HEK293T (cell line): Measurements from ENCODE around the gene BMERB1.

ENCODE experiments used
- CTCF ChIA-PET: fragments of 350-600 bp; formaldehyde crosslinking; extraction: SDS; loops from one replicate; lab custom pipeline; 2021; ENCODE audit warnings: antibody characterized with exemption, inconsistent platforms; lab: Yijun Ruan, JAX
- POLR2A ChIA-PET: fragments of 350-600 bp; formaldehyde crosslinking; extraction: SDS; loops from one replicate; lab custom pipeline; 2020; ENCODE audit warnings: antibody characterized with exemption, inconsistent platforms; lab: Yijun Ruan, JAX
- DNase-seq: peaks from one replicate; pipeline ENCODE4 v3.0.0; 2012; ENCODE audit warnings: mixed read lengths; ENCODE audit errors: extremely low spot score
- ARNT ChIP-seq: fragments of 450-650 bp; IDR thresholded peaks from 2 replicates; pipeline ENCODE4 v1.6.1; 2017; ENCODE audit warnings: mild to moderate bottlenecking
- BHLHE40 ChIP-seq: fragments of 450-650 bp; IDR thresholded peaks from 2 replicates; pipeline ENCODE4 v1.6.1; 2016; ENCODE audit warnings: mild to moderate bottlenecking, moderate library complexity, borderline replicate concordance
- CTBP1 ChIP-seq: fragments of 450-650 bp; IDR thresholded peaks from 2 replicates; pipeline ENCODE4 v1.6.1; 2016; ENCODE audit warnings: borderline replicate concordance
- ELF4 ChIP-seq: fragments of 450-650 bp; IDR thresholded peaks from 2 replicates; pipeline ENCODE4 v1.6.1; 2017; ENCODE audit warnings: antibody characterized with exemption
- FOXA1 ChIP-seq: fragments of 450-650 bp; IDR thresholded peaks from 2 replicates; pipeline ENCODE4 v1.6.1; 2016; ENCODE audit warnings: mild to moderate bottlenecking
- FOXK2 ChIP-seq: fragments of 450-650 bp; IDR thresholded peaks from 2 replicates; pipeline ENCODE4 v1.6.1; 2016; ENCODE audit warnings: mild to moderate bottlenecking
- FOXM1 ChIP-seq: fragments of 450-650 bp; IDR thresholded peaks from 2 replicates; pipeline ENCODE4 v1.6.1; 2017; ENCODE audit warnings: mild to moderate bottlenecking, borderline replicate concordance
- HDGF ChIP-seq: fragments of 450-650 bp; IDR thresholded peaks from 2 replicates; pipeline ENCODE4 v1.6.1; 2017; ENCODE audit warnings: antibody characterized with exemption, borderline replicate concordance
- L3MBTL2 ChIP-seq: fragments of 450-650 bp; conservative IDR thresholded peaks from 2 replicates; pipeline ENCODE4 v1.6.1; 2016; ENCODE audit warnings: mild to moderate bottlenecking
- LEF1 ChIP-seq: fragments of 450-650 bp; IDR thresholded peaks from 2 replicates; pipeline ENCODE4 v1.6.1; 2017; ENCODE audit warnings: mild to moderate bottlenecking, borderline replicate concordance
- NFRKB ChIP-seq: fragments of 450-650 bp; IDR thresholded peaks from 2 replicates; pipeline ENCODE4 v1.6.1; 2016; ENCODE audit warnings: mild to moderate bottlenecking, moderate library complexity
- SP1 ChIP-seq: fragments of 450-650 bp; IDR thresholded peaks from 2 replicates; pipeline ENCODE4 v1.6.1; 2017
- SUZ12 ChIP-seq: fragments of 450-650 bp; IDR thresholded peaks from 2 replicates; pipeline ENCODE4 v1.6.1; 2016; ENCODE audit warnings: mild to moderate bottlenecking
- TARDBP ChIP-seq: fragments of 450-650 bp; IDR thresholded peaks from 2 replicates; pipeline ENCODE4 v1.6.1; 2016
- ZNF384 ChIP-seq: fragments of 450-650 bp; IDR thresholded peaks from 2 replicates; pipeline ENCODE4 v1.6.1; 2016
- TF ChIP-seq, protein P1 (sequence below): fragments of 450-650 bp; IDR thresholded peaks from 2 replicates; pipeline ENCODE4 v1.6.1; 2016

Gene BMERB1

DNA sequence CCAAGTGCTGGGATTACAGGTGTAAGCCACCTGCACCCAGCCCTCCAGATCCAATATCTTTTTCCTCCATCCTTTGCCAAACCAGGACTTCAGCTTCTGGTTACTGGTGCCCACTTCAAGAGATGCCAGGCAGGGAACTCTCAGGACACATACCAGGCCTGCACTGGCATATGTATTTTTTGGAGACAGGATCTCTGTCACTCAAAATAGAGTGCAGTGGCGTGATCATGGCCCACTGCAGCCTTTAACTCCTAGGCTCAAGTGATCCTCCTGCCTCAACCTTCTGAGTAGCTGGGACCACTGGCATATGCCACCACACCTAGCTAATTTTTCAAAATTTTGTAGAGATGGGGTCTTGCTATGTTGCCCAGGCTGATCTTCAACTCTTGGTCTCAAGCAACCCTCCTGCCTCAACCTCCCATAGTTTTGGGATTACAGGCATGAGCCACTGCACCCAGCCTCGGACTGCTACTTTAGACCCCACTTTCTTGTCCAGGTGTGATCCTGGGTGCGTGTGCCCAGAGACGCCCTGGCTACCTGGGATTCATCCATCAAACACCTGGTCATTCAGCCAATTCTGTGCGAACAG lies 55.8 kb downstream of the BMERB1 start:
- no peak for TF ChIP-seq SP1
- no peak for TF ChIP-seq ARNT
- TF ChIP-seq NFRKB = no peak
- TF ChIP-seq FOXA1 = no peak
- no peak for TF ChIP-seq FOXK2
- TF ChIP-seq BHLHE40 = no peak
- TF ChIP-seq SUZ12 = no peak
- no peak for TF ChIP-seq ELF4
- no peak for TF ChIP-seq CTBP1
- TF ChIP-seq LEF1 = no peak
- TF ChIP-seq TARDBP = no peak
- TF ChIP-seq ZNF384 = no peak
- no peak for TF ChIP-seq HDGF
- no peak for TF ChIP-seq FOXM1
- no peak for DNase-seq
- POLR2A ChIA-PET = no interaction called here
- CTCF ChIA-PET = no interaction called here

DNA sequence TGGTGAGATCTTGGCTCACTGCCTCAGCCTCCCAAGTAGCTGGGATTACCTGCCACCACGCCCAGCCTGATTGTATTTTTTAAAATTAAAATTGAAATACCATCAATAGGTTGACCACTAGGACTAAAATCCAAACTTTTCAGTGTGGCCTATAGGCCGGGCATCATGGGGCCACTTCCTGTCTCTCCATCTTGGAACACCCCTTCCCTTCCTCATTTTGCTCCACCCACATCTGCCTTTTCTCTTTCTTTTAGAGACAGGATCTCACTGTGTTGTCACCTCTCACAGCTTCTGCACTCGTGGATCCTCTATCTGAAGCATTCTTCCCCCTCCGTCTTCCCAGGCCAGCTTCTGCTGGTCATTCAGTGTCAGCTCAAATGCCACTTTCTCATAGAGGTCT lies 57.0 kb downstream of the BMERB1 start:
- TF ChIP-seq SP1 (no peak), FOXK2 (no peak), ELF4 (no peak)
- POLR2A ChIA-PET = no interaction called here
- CTCF ChIA-PET = no interaction called here
- DNase-seq = no peak

DNA sequence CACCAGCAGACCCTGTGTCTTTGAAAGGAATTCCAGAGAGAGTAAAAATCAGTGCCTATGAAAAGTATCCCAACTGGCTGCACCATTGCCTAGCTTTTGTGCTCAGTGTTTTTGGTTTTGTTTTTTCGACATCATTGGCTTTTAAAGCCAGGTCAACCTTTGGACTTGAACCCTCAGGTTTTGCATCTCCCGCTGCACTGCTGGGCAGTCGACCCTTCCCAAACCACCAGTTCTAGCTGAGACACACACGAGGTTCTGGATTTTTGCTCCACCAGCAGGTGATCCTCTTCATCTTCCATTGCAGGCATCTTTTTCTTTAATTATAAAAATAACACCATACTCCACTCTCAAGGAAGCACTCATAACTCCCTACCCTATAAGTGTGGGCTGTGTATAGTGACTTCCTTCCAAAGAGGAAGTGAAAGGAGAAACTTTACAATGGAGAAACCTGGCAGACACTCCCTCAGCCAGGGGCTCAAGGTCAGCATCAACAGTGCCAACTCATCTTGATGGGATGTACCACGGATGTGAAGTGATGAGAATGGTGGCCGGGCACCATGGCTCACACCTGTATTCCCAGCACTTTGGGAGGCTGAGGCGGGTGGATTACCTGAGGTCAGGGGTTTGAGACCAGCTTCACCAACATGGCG lies 57.8 kb downstream of the BMERB1 start:
- no peak for TF ChIP-seq NFRKB
- TF ChIP-seq FOXK2 = no peak
- TF ChIP-seq FOXA1 = no peak
- TF ChIP-seq ZNF384 = no peak
- no peak for TF ChIP-seq L3MBTL2
- no peak for TF ChIP-seq ARNT
- ChIA-PET POLR2A (no interaction called here), CTCF (no interaction called here)
- no peak for DNase-seq

DNA sequence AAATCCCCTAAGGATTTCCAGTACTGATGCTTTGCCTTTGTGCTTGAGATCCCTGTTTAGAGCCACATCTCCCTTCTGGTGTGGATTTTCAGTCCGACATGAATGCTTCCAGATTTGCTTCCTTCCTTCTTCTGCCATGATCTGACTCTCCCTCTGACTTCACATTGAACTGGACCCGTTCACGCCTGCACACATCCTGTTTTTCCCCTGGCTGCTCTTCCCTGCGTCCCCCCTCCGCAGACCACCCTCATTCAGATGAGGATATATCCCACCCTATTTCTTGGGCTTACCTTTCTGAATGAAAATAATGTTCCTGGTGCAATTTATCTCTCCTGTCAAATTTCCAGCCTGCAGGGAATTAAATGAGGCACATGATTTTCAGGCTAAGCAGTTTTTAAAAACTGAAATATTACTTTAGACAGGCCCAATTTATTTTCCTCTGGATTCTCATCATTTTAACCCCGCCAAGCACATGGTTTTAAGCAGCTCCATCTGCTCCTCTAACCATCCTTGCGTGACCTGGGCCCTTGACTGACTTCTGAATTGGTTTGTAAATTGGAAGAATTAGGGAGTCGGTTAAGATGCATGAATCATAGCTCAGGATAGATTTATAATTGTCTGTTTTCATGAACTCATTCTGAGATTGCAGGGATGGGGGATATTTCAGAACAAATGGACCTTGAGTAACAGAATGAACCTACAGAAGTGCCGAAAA lies 59.2 kb downstream of the BMERB1 start:
- POLR2A ChIA-PET = no interaction called here

DNA sequence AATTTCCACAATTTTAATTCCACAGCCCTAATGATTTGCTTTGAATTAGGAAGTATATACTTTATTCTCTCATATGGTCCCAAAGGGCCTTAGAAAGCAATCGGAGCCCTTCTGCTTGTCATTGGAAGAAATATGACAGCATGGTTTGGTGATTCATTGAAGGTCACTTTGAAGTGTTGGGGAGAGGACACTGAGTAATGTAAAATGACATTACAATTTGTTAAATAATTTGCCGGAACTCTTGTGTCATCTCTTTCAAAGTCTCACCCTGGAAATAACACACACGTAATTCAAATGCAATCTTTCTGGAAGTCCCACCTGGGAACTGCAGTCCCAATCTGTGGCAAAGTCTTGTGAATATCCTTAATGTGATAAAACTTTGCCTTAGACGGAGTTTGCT lies 59.8 kb downstream of the BMERB1 start:
- POLR2A ChIA-PET = no interaction called here
- DNase-seq = no peak
- TF ChIP-seq, protein P1, sequence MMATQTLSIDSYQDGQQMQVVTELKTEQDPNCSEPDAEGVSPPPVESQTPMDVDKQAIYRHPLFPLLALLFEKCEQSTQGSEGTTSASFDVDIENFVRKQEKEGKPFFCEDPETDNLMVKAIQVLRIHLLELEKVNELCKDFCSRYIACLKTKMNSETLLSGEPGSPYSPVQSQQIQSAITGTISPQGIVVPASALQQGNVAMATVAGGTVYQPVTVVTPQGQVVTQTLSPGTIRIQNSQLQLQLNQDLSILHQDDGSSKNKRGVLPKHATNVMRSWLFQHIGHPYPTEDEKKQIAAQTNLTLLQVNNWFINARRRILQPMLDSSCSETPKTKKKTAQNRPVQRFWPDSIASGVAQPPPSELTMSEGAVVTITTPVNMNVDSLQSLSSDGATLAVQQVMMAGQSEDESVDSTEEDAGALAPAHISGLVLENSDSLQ = no peak
- TF ChIP-seq L3MBTL2 = no peak
- CTCF ChIA-PET = no interaction called here

More for the DNA sequence above, 59.2 kb downstream of the BMERB1 start:
- TF ChIP-seq FOXA1 (no peak), FOXM1 (no peak), ELF4 (no peak), BHLHE40 (no peak), FOXK2 (no peak)
- DNase-seq = no peak
- CTCF ChIA-PET = no interaction called here

DNA sequence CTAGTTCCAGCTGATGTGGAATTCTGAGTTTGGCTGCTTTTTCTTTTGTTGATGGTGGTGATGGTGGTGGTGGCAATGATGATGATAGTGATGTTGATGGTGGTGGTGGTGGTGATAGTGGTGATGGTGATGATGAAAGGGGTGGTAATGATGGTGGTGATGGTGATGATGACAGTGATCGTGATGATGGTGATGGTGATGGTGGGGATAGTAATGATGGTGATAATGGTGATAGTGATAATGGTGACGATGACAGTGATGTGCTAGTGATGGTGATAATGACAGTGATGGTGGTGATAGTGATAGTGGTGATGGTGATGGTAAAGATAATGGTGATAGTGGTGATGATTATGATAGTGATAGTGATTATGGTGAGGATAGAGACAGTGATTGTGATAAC lies 61.5 kb downstream of the BMERB1 start:
- TF ChIP-seq LEF1 = no peak
- TF ChIP-seq NFRKB = no peak
- TF ChIP-seq FOXA1 = no peak
- 0 out of 2 replicates have a peak, but pooled peaks have one; percentile 21 for TF ChIP-seq CTBP1
- DNase-seq = no peak
- ChIA-PET POLR2A (no interaction called here), CTCF (no interaction called here)

DNA sequence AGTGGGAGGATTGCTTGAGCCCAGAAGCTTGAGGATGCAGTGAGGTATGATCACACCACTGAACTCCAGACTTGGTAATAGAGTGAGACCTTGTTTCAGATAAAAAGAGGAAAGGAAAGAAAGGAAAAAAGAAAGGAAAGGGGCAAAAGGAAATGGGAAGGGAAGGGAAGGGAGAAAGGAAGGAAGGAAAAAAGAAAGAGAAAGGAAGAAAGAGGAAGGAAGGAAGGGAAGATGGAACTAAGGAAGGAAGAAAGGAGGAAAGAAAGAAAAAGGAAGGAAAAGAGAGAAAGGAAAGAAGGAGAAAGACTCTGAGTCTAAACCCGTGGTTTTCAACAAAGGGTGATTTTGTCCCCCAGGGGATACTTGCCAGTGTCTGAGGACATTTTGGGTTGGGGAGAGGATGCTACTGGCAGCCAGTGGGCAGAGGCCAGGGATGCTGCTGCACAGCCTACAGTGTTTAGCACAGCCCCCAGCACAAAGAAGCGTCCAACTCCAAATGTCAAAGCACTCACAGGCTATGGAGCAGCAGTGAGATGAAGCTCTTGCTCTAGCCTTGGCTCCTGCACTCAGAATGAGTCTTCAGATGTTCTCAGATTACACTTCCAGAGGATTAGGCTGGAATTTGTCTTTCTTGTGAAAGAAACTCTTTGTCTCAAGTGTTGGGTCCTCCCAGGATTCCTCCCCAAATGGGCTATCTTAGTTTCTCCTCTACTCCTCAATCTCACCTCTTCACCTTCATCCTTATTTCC lies 64.2 kb downstream of the BMERB1 start:
- CTCF ChIA-PET = interaction anchor here (0.6 kb wide), 1 partner anchor 92 kb away, joined by 3 read pairs; no protein-coding TSS in a partner anchor
- TF ChIP-seq FOXK2 (no peak), FOXM1 (no peak), SP1 (no peak)
- POLR2A ChIA-PET = no interaction called here
- no peak for DNase-seq
